ENCODE data around the gene DOC2A.

DOC2A gene

DNA sequence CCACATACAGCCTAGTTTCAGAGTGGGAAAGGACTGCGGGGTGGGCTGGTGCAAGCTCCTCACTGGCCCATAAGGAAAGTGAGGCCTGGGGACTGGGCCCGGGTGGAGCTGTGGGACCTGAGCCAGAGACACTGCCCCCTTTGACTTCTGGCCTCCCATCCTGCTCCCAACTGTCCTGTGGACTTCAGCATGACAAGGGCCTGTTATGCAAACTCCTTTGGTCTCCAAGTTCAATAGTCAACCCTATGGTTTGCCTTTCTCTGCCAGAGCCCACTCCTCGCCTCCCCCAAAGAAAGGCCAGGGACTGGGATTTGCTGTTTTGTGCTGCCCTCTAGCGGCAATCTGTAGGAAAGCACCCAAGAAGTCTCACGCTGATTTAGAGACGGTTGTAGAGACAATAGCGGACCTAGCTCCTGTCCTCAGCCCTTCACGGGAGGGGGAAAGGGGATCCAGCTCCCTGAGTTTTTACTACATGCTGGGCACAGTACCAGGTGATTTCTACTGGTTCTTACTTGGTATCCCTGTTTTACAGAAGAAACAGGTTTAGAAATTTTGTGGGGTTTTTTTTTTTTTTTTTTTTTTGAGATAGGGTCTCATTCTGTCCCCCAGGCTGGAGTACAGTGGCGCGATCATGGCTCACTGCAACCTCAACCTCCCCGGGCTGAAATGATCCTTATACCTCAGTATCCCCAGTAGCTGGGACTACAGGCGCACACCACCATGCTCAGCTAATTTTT, 21.4 kb upstream of the DOC2A start:
- no peak for DNase-seq (ENCODE audit: extremely low read depth, low read depth)
- peak; percentile 79 for TF ChIP-seq CTCF (IDR thresholded peaks at IDR 0.05; ENCODE audit: low read depth, low read length)

DNA sequence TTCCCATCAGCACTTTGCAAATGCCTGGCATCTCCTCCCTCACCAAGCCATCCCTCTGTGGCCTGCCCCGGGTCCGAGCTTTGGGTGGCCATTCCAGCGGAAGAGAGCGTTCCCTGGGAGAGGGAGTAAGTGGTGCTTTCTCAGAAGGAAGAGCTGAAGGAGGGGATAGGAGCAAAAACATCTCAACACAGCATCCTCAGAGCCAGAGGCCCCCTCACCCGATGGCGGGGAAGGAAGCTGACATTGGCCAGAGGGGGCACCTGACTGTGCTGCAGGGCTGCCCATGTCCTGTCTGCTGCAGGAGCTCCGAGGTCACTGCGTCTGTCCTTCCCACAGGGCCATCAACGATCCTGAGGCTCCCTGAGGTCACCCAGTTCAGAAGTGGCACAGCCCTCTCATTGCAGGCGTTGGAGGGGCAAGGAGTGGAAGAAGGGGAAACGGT, 20.7 kb upstream of the DOC2A start:
- DNase-seq (ENCODE audit: extremely low read depth, low read depth) = no peak
- no peak for TF ChIP-seq CTCF (IDR thresholded peaks at IDR 0.05; ENCODE audit: low read depth, low read length)

DNA sequence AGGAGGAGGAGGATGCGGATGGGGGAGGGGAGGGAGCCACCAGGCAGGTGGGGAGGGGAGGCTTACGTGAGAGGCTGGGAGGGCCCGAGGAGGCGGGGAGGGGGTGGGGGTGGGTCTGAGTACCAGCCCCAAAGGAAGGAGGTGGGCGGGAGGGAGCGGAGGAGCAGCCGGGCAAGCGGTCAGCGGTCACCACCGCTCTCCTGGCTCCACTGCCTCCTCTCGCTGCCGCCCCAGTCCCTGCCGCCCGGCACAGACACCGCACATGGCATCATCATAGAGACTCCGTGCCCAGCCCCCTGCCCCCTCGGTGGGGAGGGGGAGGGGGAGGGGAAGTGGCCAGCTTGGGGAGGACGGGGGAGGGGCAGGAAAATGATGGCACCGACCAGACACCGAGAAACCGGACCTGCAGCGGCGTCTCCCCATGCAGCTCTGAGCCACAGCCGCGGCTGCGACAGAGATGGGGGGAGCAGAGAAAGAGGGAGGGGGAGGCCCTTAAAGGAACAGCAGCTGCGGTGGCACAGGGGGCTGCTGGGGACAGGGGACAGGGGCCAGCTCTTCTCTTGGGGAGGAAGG, 20.1 kb upstream of the DOC2A start, which contains the start of gene TLCD3B:
TLCD3B (minus strand) TSS at position 431 of the 573 bp plus-strand sequence. CDS start 744 bp downstream, outside the sequence.
- TF ChIP-seq CTCF (IDR thresholded peaks at IDR 0.05; ENCODE audit: low read depth, low read length) = no peak
- no peak for DNase-seq (ENCODE audit: extremely low read depth, low read depth)

DNA sequence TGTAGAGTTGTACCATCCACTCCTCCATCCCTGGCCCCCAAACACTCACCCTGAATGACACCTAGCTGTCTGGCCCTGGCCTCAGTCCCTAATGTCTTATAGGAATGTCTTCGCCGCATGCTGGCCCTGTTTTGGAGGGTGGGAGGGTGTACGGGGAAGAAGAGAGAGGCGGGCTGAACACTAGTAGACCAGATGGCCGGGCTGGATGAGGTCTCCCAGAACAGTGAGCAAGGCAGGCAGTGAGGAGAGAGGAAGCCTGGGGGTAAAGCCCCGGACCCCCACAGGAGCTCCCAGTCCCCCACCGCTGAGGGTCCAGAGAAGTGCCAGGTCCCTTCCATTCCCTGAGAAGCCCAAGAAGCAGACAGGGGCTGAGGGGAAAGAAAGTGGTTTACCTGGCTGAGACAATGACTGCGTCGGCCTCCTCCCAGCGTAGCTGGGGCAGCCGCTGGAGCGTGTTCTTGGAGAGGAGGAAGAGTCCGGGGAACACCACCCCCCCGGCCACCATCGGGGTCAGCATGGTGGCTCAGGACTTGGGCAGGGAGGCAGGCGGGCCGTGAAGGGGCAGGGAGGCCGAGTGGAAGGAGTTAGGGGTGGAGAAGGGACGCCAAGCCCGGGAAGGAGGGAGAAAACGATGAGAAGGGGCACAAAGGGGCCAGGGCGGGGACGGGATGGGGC, 19.3 kb upstream of the DOC2A start:
- DNase-seq (ENCODE audit: extremely low read depth, low read depth) = no peak
- no peak for TF ChIP-seq CTCF (IDR thresholded peaks at IDR 0.05; ENCODE audit: low read depth, low read length)

DNA sequence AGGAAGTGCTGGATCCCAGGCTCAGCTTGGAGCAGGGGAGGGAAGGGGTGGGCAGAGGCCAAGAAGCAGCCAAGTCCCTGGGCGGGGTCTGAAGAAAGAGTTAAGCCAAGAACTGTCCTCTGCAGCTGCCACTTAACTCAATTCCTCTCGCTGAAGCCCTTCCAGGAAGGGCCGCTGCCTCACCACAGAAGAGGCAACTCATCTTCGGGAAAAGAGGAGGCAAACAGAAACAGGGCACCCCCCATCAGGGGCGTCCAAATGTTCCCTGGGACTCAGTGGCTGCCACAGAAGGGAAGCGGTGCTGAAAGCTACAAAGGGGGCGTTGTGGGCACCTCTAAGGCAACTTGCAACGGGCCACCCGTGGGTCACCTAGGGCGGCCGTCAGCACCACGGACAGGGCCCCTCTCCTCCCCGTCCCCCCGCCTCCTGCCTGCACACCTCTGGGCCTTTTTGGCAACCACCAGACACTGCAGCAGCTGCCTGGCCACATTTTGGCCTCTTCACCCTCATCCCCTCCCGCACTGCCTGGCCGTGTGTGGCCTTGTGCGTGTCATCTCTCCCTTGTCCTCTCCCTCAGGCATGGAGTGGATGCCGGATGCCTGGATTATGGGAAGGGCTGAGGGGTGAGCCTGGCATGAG, 17.7 kb upstream of the DOC2A start:
- DNase-seq (ENCODE audit: extremely low read depth, low read depth) = no peak
- TF ChIP-seq CTCF (IDR thresholded peaks at IDR 0.05; ENCODE audit: low read depth, low read length) = no peak

- no peak for TF ChIP-seq CTCF (IDR thresholded peaks at IDR 0.05; ENCODE audit: low read depth, low read length)
- DNase-seq (ENCODE audit: extremely low read depth, low read depth) = no peak
Observed at GRCh38 chr16:30027588-30028437, 17.0 kb upstream of the DOC2A start.
